Stimulated activated CD8-positive, alpha-beta memory T cell treated with anti-CD3 and anti-CD28 coated beads, Interleukin-15, amount 100 ng/mL, for 48 hours (primary cell): ENCODE results near the gene ABL1.
A peak's percentile ranks its signal among the peaks of the same experiment; 100 is the strongest.
"Not testable (repeated sequence)": the region's sequence is repeated elsewhere in the genome, so short reads cannot be mapped to it uniquely, and the experiment has no call there.

Experiments
- DNase-seq, 2 donors: peaks; one replicate each; pipeline ENCODE4 v3.0.0-alpha.2; 2020; ENCODE audit warnings: low read depth in 2 of 2

ABL1 gene

GRCh38 chr9:130825351-130825651 lies 9.8 kb upstream of the ABL1 start:
- no peak for DNase-seq

- no peak for DNase-seq
Observed at GRCh38 chr9:130825809-130826208, 9.2 kb upstream of the ABL1 start.

GRCh38 chr9:130829762-130830161 lies 5.3 kb upstream of the ABL1 start:
- no peak for DNase-seq

GRCh38 chr9:130830231-130830760 lies 4.8 kb upstream of the ABL1 start:
- no peak for DNase-seq

- DNase-seq: no peak
Observed at GRCh38 chr9:130831077-130831476, 4.0 kb upstream of the ABL1 start.

- no peak for DNase-seq
Observed at GRCh38 chr9:130833031-130833990, 1.7 kb upstream of the ABL1 start.

- DNase-seq: peak; percentile 4 to 21
Observed at GRCh38 chr9:130835441-130836298, 616 bp downstream of the ABL1 start.

- no peak for DNase-seq
Observed at GRCh38 chr9:130837002-130837511, 2.0 kb downstream of the ABL1 start.

GRCh38 chr9:130837643-130838042 lies 2.6 kb downstream of the ABL1 start:
- no peak for DNase-seq

- DNase-seq: no peak
Observed at GRCh38 chr9:130839132-130840111, 4.4 kb downstream of the ABL1 start.

GRCh38 chr9:130842545-130842944 lies 7.5 kb downstream of the ABL1 start:
- DNase-seq: no peak

- DNase-seq: no peak
Observed at GRCh38 chr9:130843049-130843908, 8.2 kb downstream of the ABL1 start.

- DNase-seq: no peak
Observed at GRCh38 chr9:130844044-130844451, 9.0 kb downstream of the ABL1 start.

- no peak for DNase-seq
Observed at GRCh38 chr9:130845254-130845653, 10.2 kb downstream of the ABL1 start.

GRCh38 chr9:130845901-130846481 lies 10.9 kb downstream of the ABL1 start:
- DNase-seq: no peak

- DNase-seq: no peak
Observed at GRCh38 chr9:130846487-130847305, 11.6 kb downstream of the ABL1 start.

- DNase-seq: no peak
Observed at GRCh38 chr9:130847306-130848217, 12.5 kb downstream of the ABL1 start.

- DNase-seq: not testable (repeated sequence)
Observed at GRCh38 chr9:130848514-130848913, 13.5 kb downstream of the ABL1 start.
